ENCODE data around the gene MDGA2.
"Not testable (repeated sequence)": the region's sequence is repeated elsewhere in the genome, so short reads cannot be mapped to it uniquely, and the experiment has no call there.

Gene MDGA2

GRCh38 chr14:47171896-47172295 lies 503.5 kb downstream of the MDGA2 start:
- not testable (repeated sequence) for H3K9me3 ChIP-seq (replicated peaks in 1 of 2; ENCODE audit: control insufficient read depth in 2 of 2, insufficient read depth in 1 of 2, low read depth in 1 of 2, low read length in 2 of 2); H3K9ac ChIP-seq (ENCODE audit: low read depth, low read length, poor library complexity)

DNA sequence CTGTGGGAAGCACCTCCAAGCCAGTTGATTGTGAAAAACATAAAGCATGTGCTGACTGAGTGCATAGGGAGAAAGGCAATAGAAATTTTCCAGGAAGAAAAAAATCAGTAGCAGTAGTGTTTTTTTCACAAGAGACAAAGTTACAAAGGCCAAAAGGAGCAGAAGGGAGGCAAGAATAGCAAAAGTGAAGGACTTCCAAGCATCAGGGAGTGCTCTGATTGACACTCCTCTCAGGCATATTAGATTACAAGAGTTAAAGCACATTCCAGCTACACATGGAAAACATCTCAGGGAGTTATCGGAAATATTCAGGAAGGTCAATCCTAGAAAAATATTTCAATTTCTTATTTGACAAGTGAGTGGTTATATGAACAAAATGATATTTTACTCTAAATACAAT lies 508.0 kb downstream of the MDGA2 start:
- H3K14ac ChIP-seq (ENCODE audit: low read length) = no peak overlapping the region
- DNase-seq (ENCODE audit: low spot score) = no peak

More at GRCh38 chr14:47171896-47172295, 503.5 kb downstream of the MDGA2 start:
- not testable (repeated sequence) for H2BK120ac ChIP-seq (ENCODE audit: low read depth, low read length); H3K4me1 ChIP-seq (ENCODE audit: control insufficient read depth in 2 of 2, insufficient read depth in 1 of 2, low read depth in 1 of 2, low read length in 2 of 2); H3K14ac ChIP-seq (ENCODE audit: low read length); H3K4me3 ChIP-seq (ENCODE audit: low read length in 2 of 2); H4K8ac ChIP-seq (ENCODE audit: low read depth, low read length); H3K23ac ChIP-seq (ENCODE audit: low read depth, low read length, poor library complexity); DNase-seq (ENCODE audit: low spot score); H3K27me3 ChIP-seq (ENCODE audit: control insufficient read depth in 3 of 3, insufficient read depth in 3 of 3, low read depth in 1 of 3, low read length in 3 of 3); H4K91ac ChIP-seq (ENCODE audit: low read depth, low read length, poor library complexity); H2BK12ac ChIP-seq (ENCODE audit: low read length); H2BK5ac ChIP-seq (ENCODE audit: low read length); H2BK15ac ChIP-seq (ENCODE audit: low read length); H3K4me2 ChIP-seq (ENCODE audit: insufficient read depth, low read length, poor library complexity, severe bottlenecking); H3K18ac ChIP-seq (ENCODE audit: low read length); H3K27ac ChIP-seq (replicated peaks; ENCODE audit: low read length); H3K4ac ChIP-seq (ENCODE audit: low read length); H3K79me1 ChIP-seq (ENCODE audit: low read depth, low read length); H2AFZ ChIP-seq (ENCODE audit: low read length); H2AK5ac ChIP-seq (ENCODE audit: low read depth, low read length); H3K36me3 ChIP-seq (replicated peaks in 1 of 2; ENCODE audit: control insufficient read depth in 2 of 2, insufficient read depth in 2 of 2, low read length in 2 of 2)
- WGBS, 2 donors (ENCODE audit: extremely low coverage in 2 of 2, insufficient read length in 2 of 2, insufficient replicate concordance in 1 of 2) = no CpG with 5 or more reads among the region's 10 CpGs

GRCh38 chr14:47155395-47155794 lies 520.0 kb downstream of the MDGA2 start:
- no peak overlapping the region for H2BK12ac ChIP-seq (ENCODE audit: low read length)

More for the DNA sequence above, 508.0 kb downstream of the MDGA2 start:
- no peaks in the 10 kb centered on the region for H3K4me1 ChIP-seq (ENCODE audit: control insufficient read depth in 2 of 2, insufficient read depth in 1 of 2, low read depth in 1 of 2, low read length in 2 of 2)
- no peak overlapping the region for H4K91ac ChIP-seq (ENCODE audit: low read depth, low read length, poor library complexity)
- no peak overlapping the region for H2BK120ac ChIP-seq (ENCODE audit: low read depth, low read length)
- H3K4me2 ChIP-seq (ENCODE audit: insufficient read depth, low read length, poor library complexity, severe bottlenecking) = no peak overlapping the region
- H3K79me1 ChIP-seq (ENCODE audit: low read depth, low read length) = no peaks in the 10 kb centered on the region
- H3K4me3 ChIP-seq (ENCODE audit: low read length in 2 of 2) = no peak overlapping the region
- H2AFZ ChIP-seq (ENCODE audit: low read length) = no peak overlapping the region
- no peak overlapping the region for H2BK15ac ChIP-seq (ENCODE audit: low read length)
- H2AK5ac ChIP-seq (ENCODE audit: low read depth, low read length) = no peak overlapping the region
- no peak overlapping the region for H3K18ac ChIP-seq (ENCODE audit: low read length)
- no CpG with 5 or more reads among the region's 1 CpG for WGBS, 2 donors (ENCODE audit: extremely low coverage in 2 of 2, insufficient read length in 2 of 2, insufficient replicate concordance in 1 of 2)
- H3K4ac ChIP-seq (ENCODE audit: low read length) = no peak overlapping the region
- H2BK5ac ChIP-seq (ENCODE audit: low read length) = no peak overlapping the region
- no peaks in the 10 kb centered on the region for H3K36me3 ChIP-seq (replicated peaks in 1 of 2; ENCODE audit: control insufficient read depth in 2 of 2, insufficient read depth in 2 of 2, low read length in 2 of 2)
- H3K27ac ChIP-seq (replicated peaks; ENCODE audit: low read length) = no peak overlapping the region
- H2BK12ac ChIP-seq (ENCODE audit: low read length) = no peak overlapping the region
- H3K23ac ChIP-seq (ENCODE audit: low read depth, low read length, poor library complexity) = no peak overlapping the region
- peaks cover 0 to 8% of the 10 kb centered on the region in 2 donors for H3K9me3 ChIP-seq (replicated peaks in 1 of 2; ENCODE audit: control insufficient read depth in 2 of 2, insufficient read depth in 1 of 2, low read depth in 1 of 2, low read length in 2 of 2)
- H4K8ac ChIP-seq (ENCODE audit: low read depth, low read length) = no peak overlapping the region
- no peak overlapping the region for H3K9ac ChIP-seq (ENCODE audit: low read depth, low read length, poor library complexity)
- no peaks in the 10 kb centered on the region for H3K27me3 ChIP-seq (ENCODE audit: control insufficient read depth in 3 of 3, insufficient read depth in 3 of 3, low read depth in 1 of 3, low read length in 3 of 3)

GRCh38 chr14:47154276-47154797 lies 521.1 kb downstream of the MDGA2 start:
- Histone ChIP-seq H3K79me1 (ENCODE audit: low read depth, low read length) (no peaks in the 10 kb centered on the region), H2BK5ac (ENCODE audit: low read length) (no peak overlapping the region), H3K27me3 (ENCODE audit: control insufficient read depth in 3 of 3, insufficient read depth in 3 of 3, low read depth in 1 of 3, low read length in 3 of 3) (no peaks in the 10 kb centered on the region), H3K36me3 (replicated peaks in 1 of 2; ENCODE audit: control insufficient read depth in 2 of 2, insufficient read depth in 2 of 2, low read length in 2 of 2) (no peaks in the 10 kb centered on the region), H3K4me1 (ENCODE audit: control insufficient read depth in 2 of 2, insufficient read depth in 1 of 2, low read depth in 1 of 2, low read length in 2 of 2) (peaks cover 0 to 2% of the 10 kb centered on the region in 2 donors), H3K27ac (replicated peaks; ENCODE audit: low read length) (no peak overlapping the region), H3K23ac (ENCODE audit: low read depth, low read length, poor library complexity) (peak overlapping the region; percentile 1), H3K9me3 (replicated peaks in 1 of 2; ENCODE audit: control insufficient read depth in 2 of 2, insufficient read depth in 1 of 2, low read depth in 1 of 2, low read length in 2 of 2) (peaks cover 0 to 2% of the 10 kb centered on the region in 2 donors), H2BK120ac (ENCODE audit: low read depth, low read length) (no peak overlapping the region), H4K8ac (ENCODE audit: low read depth, low read length) (peak overlapping the region; percentile 92), H2AK5ac (ENCODE audit: low read depth, low read length) (no peak overlapping the region), H3K4me2 (ENCODE audit: insufficient read depth, low read length, poor library complexity, severe bottlenecking) (no peak overlapping the region), H2AFZ (ENCODE audit: low read length) (no peak overlapping the region), H2BK15ac (ENCODE audit: low read length) (no peak overlapping the region), H2BK12ac (ENCODE audit: low read length) (no peak overlapping the region), H3K18ac (ENCODE audit: low read length) (peak overlapping the region; percentile 85), H4K91ac (ENCODE audit: low read depth, low read length, poor library complexity) (no peak overlapping the region), H3K9ac (ENCODE audit: low read depth, low read length, poor library complexity) (no peak overlapping the region), H3K4ac (ENCODE audit: low read length) (no peak overlapping the region), H3K4me3 (ENCODE audit: low read length in 2 of 2) (no peak overlapping the region), H3K14ac (ENCODE audit: low read length) (no peak overlapping the region)
- no CpG with 5 or more reads among the region's 14 CpGs for WGBS, 2 donors (ENCODE audit: extremely low coverage in 2 of 2, insufficient read length in 2 of 2, insufficient replicate concordance in 1 of 2)
- no peak for DNase-seq (ENCODE audit: low spot score)

More at GRCh38 chr14:47155395-47155794, 520.0 kb downstream of the MDGA2 start:
- Histone ChIP-seq H2AK5ac (ENCODE audit: low read depth, low read length) (no peak overlapping the region), H2BK15ac (ENCODE audit: low read length) (no peak overlapping the region), H3K18ac (ENCODE audit: low read length) (no peak overlapping the region), H3K4me3 (ENCODE audit: low read length in 2 of 2) (no peak overlapping the region), H3K23ac (ENCODE audit: low read depth, low read length, poor library complexity) (no peak overlapping the region), H3K4me1 (ENCODE audit: control insufficient read depth in 2 of 2, insufficient read depth in 1 of 2, low read depth in 1 of 2, low read length in 2 of 2) (peaks cover 0 to 2% of the 10 kb centered on the region in 2 donors), H3K27me3 (ENCODE audit: control insufficient read depth in 3 of 3, insufficient read depth in 3 of 3, low read depth in 1 of 3, low read length in 3 of 3) (no peaks in the 10 kb centered on the region), H4K91ac (ENCODE audit: low read depth, low read length, poor library complexity) (no peak overlapping the region), H3K27ac (replicated peaks; ENCODE audit: low read length) (no peak overlapping the region), H4K8ac (ENCODE audit: low read depth, low read length) (no peak overlapping the region), H2BK120ac (ENCODE audit: low read depth, low read length) (no peak overlapping the region), H3K9ac (ENCODE audit: low read depth, low read length, poor library complexity) (no peak overlapping the region), H3K4ac (ENCODE audit: low read length) (no peak overlapping the region), H3K79me1 (ENCODE audit: low read depth, low read length) (no peaks in the 10 kb centered on the region), H3K14ac (ENCODE audit: low read length) (no peak overlapping the region), H3K36me3 (replicated peaks in 1 of 2; ENCODE audit: control insufficient read depth in 2 of 2, insufficient read depth in 2 of 2, low read length in 2 of 2) (no peaks in the 10 kb centered on the region), H2BK5ac (ENCODE audit: low read length) (no peak overlapping the region), H3K9me3 (replicated peaks in 1 of 2; ENCODE audit: control insufficient read depth in 2 of 2, insufficient read depth in 1 of 2, low read depth in 1 of 2, low read length in 2 of 2) (peaks cover 0 to 2% of the 10 kb centered on the region in 2 donors), H3K4me2 (ENCODE audit: insufficient read depth, low read length, poor library complexity, severe bottlenecking) (no peak overlapping the region), H2AFZ (ENCODE audit: low read length) (no peak overlapping the region)
- DNase-seq (ENCODE audit: low spot score) = no peak
- WGBS, 2 donors (ENCODE audit: extremely low coverage in 2 of 2, insufficient read length in 2 of 2, insufficient replicate concordance in 1 of 2) = no CpG with 5 or more reads among the region's 13 CpGs

All from neuronal stem cell (in vitro differentiated cells).